ENCODE data around the gene SUN5.

DNA sequence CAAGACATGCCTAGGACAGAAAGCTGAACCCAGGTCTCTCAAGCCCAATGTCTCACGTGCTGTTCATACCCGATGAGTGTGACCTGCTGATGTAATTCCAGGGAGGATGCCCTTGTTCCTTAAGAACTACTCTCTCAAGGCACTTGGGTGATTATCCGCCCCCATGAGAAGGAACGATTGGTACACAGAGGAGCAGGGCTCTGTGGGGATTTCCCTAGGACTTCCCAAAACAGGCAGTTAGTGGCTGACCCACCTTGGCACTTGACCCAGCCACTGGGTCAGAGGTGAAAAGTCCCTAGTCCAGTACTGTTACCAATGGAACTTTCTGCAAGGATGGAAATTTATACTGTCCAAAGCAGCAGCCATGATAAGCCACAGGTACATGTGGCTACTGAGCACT is 18.1 kb upstream of the SUN5 start:
- TF ChIP-seq POLR2A (IDR thresholded peaks at IDR 0.05; ENCODE audit: low read length) = no peak
- TF ChIP-seq GATA1 (IDR thresholded peaks at IDR 0.05; ENCODE audit: low read depth, low read length) = no peak

Measured in erythroblast (primary cell).